HEK293T (cell line): ENCODE measurements around the gene EFTUD2.

Experiments used
- ARNT ChIP-seq: fragments of 450-650 bp; IDR thresholded peaks from 2 replicates; pipeline ENCODE4 v1.6.1; 2017; ENCODE audit warnings: mild to moderate bottlenecking
- BHLHE40 ChIP-seq: fragments of 450-650 bp; IDR thresholded peaks from 2 replicates; pipeline ENCODE4 v1.6.1; 2016; ENCODE audit warnings: mild to moderate bottlenecking, moderate library complexity, borderline replicate concordance
- FOXK2 ChIP-seq: fragments of 450-650 bp; IDR thresholded peaks from 2 replicates; pipeline ENCODE4 v1.6.1; 2016; ENCODE audit warnings: mild to moderate bottlenecking
- FOXM1 ChIP-seq: fragments of 450-650 bp; IDR thresholded peaks from 2 replicates; pipeline ENCODE4 v1.6.1; 2017; ENCODE audit warnings: mild to moderate bottlenecking, borderline replicate concordance
- L3MBTL2 ChIP-seq: fragments of 450-650 bp; conservative IDR thresholded peaks from 2 replicates; pipeline ENCODE4 v1.6.1; 2016; ENCODE audit warnings: mild to moderate bottlenecking
- SP1 ChIP-seq: fragments of 450-650 bp; IDR thresholded peaks from 2 replicates; pipeline ENCODE4 v1.6.1; 2017
- SUZ12 ChIP-seq: fragments of 450-650 bp; IDR thresholded peaks from 2 replicates; pipeline ENCODE4 v1.6.1; 2016; ENCODE audit warnings: mild to moderate bottlenecking
- TARDBP ChIP-seq: fragments of 450-650 bp; IDR thresholded peaks from 2 replicates; pipeline ENCODE4 v1.6.1; 2016
- ZNF384 ChIP-seq: fragments of 450-650 bp; IDR thresholded peaks from 2 replicates; pipeline ENCODE4 v1.6.1; 2016

DNA sequence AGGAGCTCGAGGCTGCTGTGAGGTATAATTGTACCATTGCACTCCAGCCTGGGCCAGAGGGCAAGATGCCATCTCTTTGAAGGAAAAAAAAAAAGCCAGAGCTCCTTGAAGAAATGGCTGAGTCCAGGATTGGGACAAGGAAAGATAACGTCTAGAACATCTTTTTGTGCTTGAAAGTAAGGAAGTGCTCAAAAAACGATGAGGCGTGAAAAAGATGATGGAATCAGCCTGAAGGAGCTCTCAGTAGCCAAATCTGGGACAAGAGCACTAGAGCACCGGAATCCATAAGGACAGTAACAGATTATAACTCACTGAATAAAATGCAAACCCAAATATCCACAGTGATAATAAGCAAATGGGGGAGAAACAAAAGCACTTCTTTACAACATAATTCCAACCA is 22.1 kb downstream of the EFTUD2 start:
- no peak for TF ChIP-seq ARNT
- TF ChIP-seq BHLHE40, result no peak
- TF ChIP-seq SUZ12, result no peak
- TF ChIP-seq TARDBP, result no peak
- TF ChIP-seq FOXM1, result no peak
- no peak for TF ChIP-seq ZNF384
- TF ChIP-seq FOXK2, result no peak
- TF ChIP-seq SP1, result no peak
- TF ChIP-seq L3MBTL2, result no peak
